ENCODE results near the gene IFITM1. TPM values are rescaled to one million over a fixed set of nuclear protein-coding genes. Genes with fewer than 3 reads are reported as not detected.

The IFITM1 gene
- total and polyA plus RNA-seq, 2 donors (not counting 1 experiment from before 2014, with no cell fraction given): 21.1 to 93.0 TPM

- Histone ChIP-seq H3K79me2 (ENCODE audit: control insufficient read depth, insufficient read depth, low read length) (no peaks in the 10 kb centered on the region), H3K27ac (ENCODE audit: insufficient read depth, low read length) (no peak overlapping the region), H3K4me3 (replicated peaks in 1 of 4; ENCODE audit: control extremely low read depth in 1 of 4, insufficient read depth in 1 of 4, low read depth in 3 of 4, low read length in 4 of 4) (no peak overlapping the region), H3K9me3 (ENCODE audit: control insufficient read depth, insufficient read depth, low read depth, low read length) (no peaks in the 10 kb centered on the region), H3K4me1 (ENCODE audit: control insufficient read depth, extremely low read depth, insufficient read depth, low read length) (no peaks in the 10 kb centered on the region), H4K20me1 (ENCODE audit: control insufficient read depth, extremely low read depth, insufficient read depth, low read length) (no peaks in the 10 kb centered on the region), H2AFZ (ENCODE audit: low read length) (no peak overlapping the region), H3K4me2 (ENCODE audit: extremely low read depth, insufficient read depth, low read length) (no peak overlapping the region), H3K9ac (ENCODE audit: insufficient read depth, low read length) (no peak overlapping the region), H3K36me3 (ENCODE audit: control insufficient read depth, insufficient read depth, low read length) (no peaks in the 10 kb centered on the region), H3K27me3 (ENCODE audit: control insufficient read depth, insufficient read depth, low read length) (peaks cover 63% of the 10 kb centered on the region)
- peak in 1 of 2 donors; percentile 36 for DNase-seq (ENCODE audit: low read depth in 2 of 2)
- TF ChIP-seq CTCF (conservative IDR thresholded peaks at IDR 0.05 in 1 of 2, IDR thresholded peaks at IDR 0.05 in 1 of 2; ENCODE audit: low read depth in 1 of 2, low read length in 2 of 2) (no peak), EZH2 (IDR thresholded peaks at IDR 0.05; ENCODE audit: low read length, missing control alignments) (peak; percentile 35)
These were observed 33.7 kb upstream of the IFITM1 start for GRCh38 chr11:279966-280705.

GRCh38 chr11:280706-281485 is 32.9 kb upstream of the IFITM1 start:
- H3K4me1 ChIP-seq (ENCODE audit: control insufficient read depth, extremely low read depth, insufficient read depth, low read length): no peaks in the 10 kb centered on the region
- H3K4me2 ChIP-seq (ENCODE audit: extremely low read depth, insufficient read depth, low read length): no peak overlapping the region
- no peak overlapping the region for H3K27ac ChIP-seq (ENCODE audit: insufficient read depth, low read length)
- H3K9me3 ChIP-seq (ENCODE audit: control insufficient read depth, insufficient read depth, low read depth, low read length): no peaks in the 10 kb centered on the region
- no peak for DNase-seq (ENCODE audit: low read depth in 2 of 2)
- H3K79me2 ChIP-seq (ENCODE audit: control insufficient read depth, insufficient read depth, low read length): no peaks in the 10 kb centered on the region
- TF ChIP-seq CTCF (conservative IDR thresholded peaks at IDR 0.05 in 1 of 2, IDR thresholded peaks at IDR 0.05 in 1 of 2; ENCODE audit: low read depth in 1 of 2, low read length in 2 of 2) (no peak), EZH2 (IDR thresholded peaks at IDR 0.05; ENCODE audit: low read length, missing control alignments) (peak; percentile 85)
- H3K36me3 ChIP-seq (ENCODE audit: control insufficient read depth, insufficient read depth, low read length): no peaks in the 10 kb centered on the region
- H3K4me3 ChIP-seq (replicated peaks in 1 of 4; ENCODE audit: control extremely low read depth in 1 of 4, insufficient read depth in 1 of 4, low read depth in 3 of 4, low read length in 4 of 4): no peak overlapping the region
- H4K20me1 ChIP-seq (ENCODE audit: control insufficient read depth, extremely low read depth, insufficient read depth, low read length): no peaks in the 10 kb centered on the region
- H3K9ac ChIP-seq (ENCODE audit: insufficient read depth, low read length): no peak overlapping the region
- H3K27me3 ChIP-seq (ENCODE audit: control insufficient read depth, insufficient read depth, low read length): peaks cover 60% of the 10 kb centered on the region
- H2AFZ ChIP-seq (ENCODE audit: low read length): no peak overlapping the region

- no peak for DNase-seq (ENCODE audit: low read depth in 2 of 2)
- H3K79me2 ChIP-seq (ENCODE audit: control insufficient read depth, insufficient read depth, low read length): no peaks in the 10 kb centered on the region
- no peaks in the 10 kb centered on the region for H4K20me1 ChIP-seq (ENCODE audit: control insufficient read depth, extremely low read depth, insufficient read depth, low read length)
- no peak overlapping the region for H3K27ac ChIP-seq (ENCODE audit: insufficient read depth, low read length)
- no peaks in the 10 kb centered on the region for H3K4me1 ChIP-seq (ENCODE audit: control insufficient read depth, extremely low read depth, insufficient read depth, low read length)
- H3K36me3 ChIP-seq (ENCODE audit: control insufficient read depth, insufficient read depth, low read length): no peaks in the 10 kb centered on the region
- no peak overlapping the region for H2AFZ ChIP-seq (ENCODE audit: low read length)
- no peak overlapping the region for H3K9ac ChIP-seq (ENCODE audit: insufficient read depth, low read length)
- TF ChIP-seq CTCF (conservative IDR thresholded peaks at IDR 0.05 in 1 of 2, IDR thresholded peaks at IDR 0.05 in 1 of 2; ENCODE audit: low read depth in 1 of 2, low read length in 2 of 2) (no peak), EZH2 (IDR thresholded peaks at IDR 0.05; ENCODE audit: low read length, missing control alignments) (no peak)
- no peaks in the 10 kb centered on the region for H3K9me3 ChIP-seq (ENCODE audit: control insufficient read depth, insufficient read depth, low read depth, low read length)
- H3K27me3 ChIP-seq (ENCODE audit: control insufficient read depth, insufficient read depth, low read length): peaks cover 60% of the 10 kb centered on the region
- H3K4me3 ChIP-seq (replicated peaks in 1 of 4; ENCODE audit: control extremely low read depth in 1 of 4, insufficient read depth in 1 of 4, low read depth in 3 of 4, low read length in 4 of 4): no peak overlapping the region
- H3K4me2 ChIP-seq (ENCODE audit: extremely low read depth, insufficient read depth, low read length): no peak overlapping the region
These were observed 32.2 kb upstream of the IFITM1 start for GRCh38 chr11:281486-282161.

All from fibroblast of lung (primary cell).